Measurements from ENCODE around the gene KIF6. TPM values are rescaled to one million over a fixed set of nuclear protein-coding genes. Genes with fewer than 3 reads are reported as not detected.

KIF6 gene
- total RNA-seq, 1 donor from 2014 or later: 2.7 TPM

DNA sequence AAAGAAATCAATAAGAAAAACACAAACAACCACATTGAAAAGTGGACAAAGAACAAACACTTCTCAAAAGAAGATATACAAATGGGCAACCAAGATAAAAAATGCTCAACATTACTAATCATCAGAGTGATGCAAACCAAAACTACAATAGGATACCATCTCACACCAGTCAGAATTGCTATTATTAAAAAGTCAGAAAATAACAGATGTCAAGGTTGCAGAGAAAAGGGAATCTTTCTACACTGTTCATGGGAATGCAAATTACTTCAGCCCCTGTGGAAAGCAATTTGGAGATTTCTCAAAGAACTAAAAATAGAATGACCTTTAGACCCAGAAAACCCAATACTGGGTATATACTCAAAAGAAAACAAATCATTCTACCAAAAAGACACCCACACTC is 29.8 kb downstream of the KIF6 start:
- Mint-ChIP-seq H3K27me3 (ENCODE audit: insufficient read depth, low read depth) (no peaks in the 10 kb centered on the region), H3K36me3 (no peaks in the 10 kb centered on the region), H3K27ac (no peak overlapping the region), H3K9me3 (no peaks in the 10 kb centered on the region), H3K4me1 (no peaks in the 10 kb centered on the region), H3K4me3 (no peak overlapping the region)
- TF ChIP-seq EZH2 (IDR thresholded peaks at IDR 0.05) (no peak), EZH2phosphoT487 (IDR thresholded peaks at IDR 0.05) (no peak)
- TF ChIP-seq, protein P1, sequence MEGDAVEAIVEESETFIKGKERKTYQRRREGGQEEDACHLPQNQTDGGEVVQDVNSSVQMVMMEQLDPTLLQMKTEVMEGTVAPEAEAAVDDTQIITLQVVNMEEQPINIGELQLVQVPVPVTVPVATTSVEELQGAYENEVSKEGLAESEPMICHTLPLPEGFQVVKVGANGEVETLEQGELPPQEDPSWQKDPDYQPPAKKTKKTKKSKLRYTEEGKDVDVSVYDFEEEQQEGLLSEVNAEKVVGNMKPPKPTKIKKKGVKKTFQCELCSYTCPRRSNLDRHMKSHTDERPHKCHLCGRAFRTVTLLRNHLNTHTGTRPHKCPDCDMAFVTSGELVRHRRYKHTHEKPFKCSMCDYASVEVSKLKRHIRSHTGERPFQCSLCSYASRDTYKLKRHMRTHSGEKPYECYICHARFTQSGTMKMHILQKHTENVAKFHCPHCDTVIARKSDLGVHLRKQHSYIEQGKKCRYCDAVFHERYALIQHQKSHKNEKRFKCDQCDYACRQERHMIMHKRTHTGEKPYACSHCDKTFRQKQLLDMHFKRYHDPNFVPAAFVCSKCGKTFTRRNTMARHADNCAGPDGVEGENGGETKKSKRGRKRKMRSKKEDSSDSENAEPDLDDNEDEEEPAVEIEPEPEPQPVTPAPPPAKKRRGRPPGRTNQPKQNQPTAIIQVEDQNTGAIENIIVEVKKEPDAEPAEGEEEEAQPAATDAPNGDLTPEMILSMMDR (IDR thresholded peaks at IDR 0.05): no peak
- peaks cover 8% of the 10 kb centered on the region for H3K4me1 ChIP-seq
- DNase-seq (ENCODE audit: low spot score): no peak
- H4K20me1 ChIP-seq (ENCODE audit: low read depth): no peaks in the 10 kb centered on the region
- H3K4me2 ChIP-seq: no peak overlapping the region
- no peaks in the 10 kb centered on the region for H3K9me3 ChIP-seq (ENCODE audit: low read depth)
- H3K36me3 ChIP-seq: no peaks in the 10 kb centered on the region
- H3K4me3 ChIP-seq: no peak overlapping the region
- no peak overlapping the region for H3K9ac ChIP-seq
- H3K79me2 ChIP-seq (ENCODE audit: low read depth): no peaks in the 10 kb centered on the region
- H3K27me3 ChIP-seq: no peaks in the 10 kb centered on the region
- H2AFZ ChIP-seq (replicated peaks): no peak overlapping the region
- no peak overlapping the region for H3K27ac ChIP-seq
- H3F3A ChIP-seq (ENCODE audit: low read depth): no peaks in the 10 kb centered on the region

DNA sequence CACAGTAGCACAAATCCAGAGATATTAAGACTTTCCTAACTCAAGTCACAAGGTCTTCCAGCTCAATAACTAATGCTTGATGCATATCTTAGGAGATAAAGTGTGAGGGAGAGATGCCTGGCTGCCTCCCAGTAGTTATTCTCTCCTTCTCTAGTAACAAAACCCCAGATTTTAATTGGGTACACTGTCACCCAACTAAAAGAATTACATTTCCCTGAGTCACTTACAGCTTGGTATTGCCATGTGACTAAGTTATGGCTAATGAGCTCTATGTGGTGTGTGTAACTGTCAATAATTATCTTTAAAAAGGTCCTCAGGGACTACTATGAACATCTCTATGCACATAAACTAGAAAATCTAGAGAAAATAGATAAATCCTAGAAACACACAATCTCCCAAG is 32.0 kb downstream of the KIF6 start:
- Histone ChIP-seq H3F3A (ENCODE audit: low read depth) (no peaks in the 10 kb centered on the region), H3K4me3 (no peak overlapping the region), H3K27ac (no peak overlapping the region), H3K9ac (no peak overlapping the region), H3K4me1 (no peaks in the 10 kb centered on the region), H4K20me1 (ENCODE audit: low read depth) (no peaks in the 10 kb centered on the region), H3K9me3 (ENCODE audit: low read depth) (no peaks in the 10 kb centered on the region), H2AFZ (replicated peaks) (no peak overlapping the region), H3K4me2 (no peak overlapping the region), H3K27me3 (no peaks in the 10 kb centered on the region), H3K79me2 (ENCODE audit: low read depth) (no peaks in the 10 kb centered on the region), H3K36me3 (no peaks in the 10 kb centered on the region)
- Mint-ChIP-seq H3K4me1 (no peaks in the 10 kb centered on the region), H3K27ac (no peak overlapping the region), H3K27me3 (ENCODE audit: insufficient read depth, low read depth) (peaks cover 2% of the 10 kb centered on the region), H3K9me3 (no peaks in the 10 kb centered on the region), H3K36me3 (no peaks in the 10 kb centered on the region), H3K4me3 (no peak overlapping the region)
- TF ChIP-seq EZH2 (IDR thresholded peaks at IDR 0.05) (no peak), EZH2phosphoT487 (IDR thresholded peaks at IDR 0.05) (no peak)
- TF ChIP-seq, protein P1 (IDR thresholded peaks at IDR 0.05): no peak
- no peak for DNase-seq (ENCODE audit: low spot score)

GRCh38 chr6:39688494-39688893 is 36.7 kb downstream of the KIF6 start:
- Mint-ChIP-seq H3K27ac (no peak overlapping the region), H3K9me3 (no peaks in the 10 kb centered on the region), H3K27me3 (ENCODE audit: insufficient read depth, low read depth) (peaks cover 2% of the 10 kb centered on the region), H3K36me3 (no peaks in the 10 kb centered on the region), H3K4me1 (no peaks in the 10 kb centered on the region), H3K4me3 (no peak overlapping the region)
- no peaks in the 10 kb centered on the region for H3K27me3 ChIP-seq
- no peaks in the 10 kb centered on the region for H4K20me1 ChIP-seq (ENCODE audit: low read depth)
- H3K9ac ChIP-seq: no peak overlapping the region
- no peaks in the 10 kb centered on the region for H3K79me2 ChIP-seq (ENCODE audit: low read depth)
- no peaks in the 10 kb centered on the region for H3K4me1 ChIP-seq
- H3K9me3 ChIP-seq (ENCODE audit: low read depth): no peaks in the 10 kb centered on the region
- H3K36me3 ChIP-seq: no peaks in the 10 kb centered on the region
- H3K27ac ChIP-seq: no peak overlapping the region
- TF ChIP-seq EZH2phosphoT487 (IDR thresholded peaks at IDR 0.05) (no peak), EZH2 (IDR thresholded peaks at IDR 0.05) (no peak)
- TF ChIP-seq, protein P1 (IDR thresholded peaks at IDR 0.05): no peak
- no peak overlapping the region for H3K4me3 ChIP-seq
- DNase-seq (ENCODE audit: low spot score): no peak
- no peaks in the 10 kb centered on the region for H3F3A ChIP-seq (ENCODE audit: low read depth)
- H3K4me2 ChIP-seq: no peak overlapping the region
- H2AFZ ChIP-seq (replicated peaks): no peak overlapping the region

Measured in neural progenitor cell (in vitro differentiated cells).